ENCODE results near the gene PYROXD2.

PYROXD2 gene

GRCh38 chr10:98400482-98400881 lies 14.5 kb downstream of the PYROXD2 start:
- H3K4me3 ChIP-seq (ENCODE audit: low read length) = no peak overlapping the region
- no peak for DNase-seq (ENCODE audit: low read depth)
- TF ChIP-seq CTCF (conservative IDR thresholded peaks at IDR 0.05; ENCODE audit: low read length) = no peak

GRCh38 chr10:98399784-98400183 lies 15.2 kb downstream of the PYROXD2 start:
- no peak for TF ChIP-seq CTCF (conservative IDR thresholded peaks at IDR 0.05; ENCODE audit: low read length)
- no peak overlapping the region for H3K4me3 ChIP-seq (ENCODE audit: low read length)
- no peak for DNase-seq (ENCODE audit: low read depth)

GRCh38 chr10:98397089-98397600 lies 17.8 kb downstream of the PYROXD2 start:
- TF ChIP-seq CTCF (conservative IDR thresholded peaks at IDR 0.05; ENCODE audit: low read length) = no peak
- no peak overlapping the region for H3K4me3 ChIP-seq (ENCODE audit: low read length)
- DNase-seq (ENCODE audit: low read depth) = no peak

GRCh38 chr10:98396096-98397063 lies 18.6 kb downstream of the PYROXD2 start:
- no peak for TF ChIP-seq CTCF (conservative IDR thresholded peaks at IDR 0.05; ENCODE audit: low read length)
- DNase-seq (ENCODE audit: low read depth) = no peak
- H3K4me3 ChIP-seq (ENCODE audit: low read length) = no peak overlapping the region

- DNase-seq (ENCODE audit: low read depth) = peak; percentile 52
- TF ChIP-seq CTCF (conservative IDR thresholded peaks at IDR 0.05; ENCODE audit: low read length) = no peak
Observed at GRCh38 chr10:98394851-98395440, 20.0 kb downstream of the PYROXD2 start.

GRCh38 chr10:98391578-98391991 lies 23.4 kb downstream of the PYROXD2 start:
- DNase-seq (ENCODE audit: low read depth) = peak; percentile 55
- TF ChIP-seq CTCF (conservative IDR thresholded peaks at IDR 0.05; ENCODE audit: low read length) = no peak
- H3K4me3 ChIP-seq (ENCODE audit: low read length) = no peak overlapping the region

More at GRCh38 chr10:98394851-98395440, 20.0 kb downstream of the PYROXD2 start:
- H3K4me3 ChIP-seq (ENCODE audit: low read length) = no peak overlapping the region

Data from AG10803 (cell line).